HG02571 (cell line): ENCODE results near the gene FOXJ3.

Source experiments
- ATAC-seq: cut with Tn5 transposase; IDR thresholded peaks from one replicate; pipeline ENCODE4 v1.9.1; 2021; ENCODE audit warnings: mild to moderate bottlenecking, moderate library complexity; ENCODE audit not compliant: unreplicated experiment

Gene FOXJ3

DNA sequence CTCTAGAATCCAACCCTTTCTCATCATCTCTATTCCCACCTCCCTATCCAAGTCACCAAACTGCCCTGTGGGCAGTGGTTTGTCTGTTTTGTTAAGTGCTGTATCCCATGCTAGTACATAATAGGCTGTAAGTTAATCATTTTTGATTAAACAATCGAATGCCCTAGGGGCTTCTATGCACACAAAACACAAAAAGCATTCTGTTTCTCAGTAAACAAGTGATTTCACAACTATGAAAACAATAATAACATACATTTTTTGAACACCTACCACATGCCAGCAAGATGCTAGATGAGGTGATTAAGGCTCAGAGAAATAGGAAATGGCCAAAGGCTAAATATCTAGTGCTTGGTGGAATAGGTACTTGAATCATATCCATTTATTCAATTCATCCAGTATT, 186.9 kb downstream of the FOXJ3 start:
- no peak for ATAC-seq

DNA sequence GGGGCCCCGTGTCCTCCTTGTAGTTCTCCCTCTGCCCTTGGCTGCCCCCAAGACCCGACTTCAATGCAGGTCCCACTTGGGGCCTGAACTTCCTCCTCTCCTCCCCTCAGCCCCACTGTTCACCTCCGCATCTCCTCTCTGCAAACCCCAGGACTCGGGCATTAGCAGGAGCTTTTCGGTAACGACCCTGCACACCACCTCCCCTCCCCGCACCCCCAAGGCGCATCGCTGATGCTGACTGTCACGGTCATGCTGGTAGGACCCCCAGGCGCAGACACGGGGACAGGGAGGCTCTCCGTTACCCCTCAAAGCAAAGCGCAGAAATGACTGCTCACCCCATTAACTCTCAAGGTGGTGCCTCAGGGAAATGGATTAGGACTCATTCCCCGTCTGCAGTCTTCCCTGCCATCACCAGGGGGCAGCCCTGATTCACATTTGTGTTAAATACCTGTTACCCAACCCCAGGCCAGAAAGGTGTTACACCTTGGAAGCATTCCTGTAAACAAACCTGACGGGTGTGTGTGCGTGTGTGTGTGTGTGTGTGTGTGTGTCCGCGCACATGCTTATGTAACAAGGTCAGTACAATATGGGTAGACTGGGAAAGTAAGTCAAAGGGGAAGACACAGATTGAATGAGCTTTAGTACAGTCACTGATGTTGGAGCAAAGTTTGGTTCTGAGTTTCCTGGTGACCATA, 188.3 kb downstream of the FOXJ3 start:
- ATAC-seq: no peak

DNA sequence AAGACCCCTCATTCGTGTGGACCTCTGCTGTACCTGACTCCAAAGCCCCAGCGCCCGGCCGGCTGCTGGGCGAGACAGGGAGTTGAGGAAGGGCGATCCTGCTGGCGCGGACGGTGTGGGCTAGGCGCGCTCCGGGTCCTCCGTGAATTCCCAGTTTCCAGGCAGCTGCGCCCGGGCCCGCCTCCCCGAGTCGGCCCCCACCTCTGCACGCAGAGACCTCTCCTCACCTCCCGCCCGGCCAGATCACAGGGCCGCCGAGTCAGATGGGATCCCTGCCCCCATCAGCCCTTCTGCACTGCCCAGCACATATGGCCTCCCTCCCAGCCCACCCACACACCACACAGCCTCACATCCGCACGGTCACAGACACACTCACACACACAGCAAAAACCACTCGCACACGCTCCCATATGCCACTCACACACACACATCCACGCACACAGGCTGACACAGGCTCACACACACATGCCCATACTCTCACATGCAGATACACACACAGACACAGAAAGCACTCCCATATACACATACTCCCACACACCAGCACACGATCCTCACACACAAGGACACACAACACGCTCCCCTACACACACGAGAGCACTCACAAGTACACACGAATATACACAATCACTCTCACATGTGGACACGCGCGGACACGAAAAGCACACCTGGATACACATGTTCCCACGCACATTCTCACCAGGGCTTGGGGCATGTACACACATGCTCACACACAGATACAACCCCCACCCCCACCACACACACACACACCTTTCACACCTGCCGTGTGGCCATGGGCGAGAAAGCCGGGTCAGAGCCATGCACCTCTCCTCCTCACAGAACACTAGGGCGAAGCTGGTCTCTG, 189.0 kb downstream of the FOXJ3 start:
- no peak for ATAC-seq

DNA sequence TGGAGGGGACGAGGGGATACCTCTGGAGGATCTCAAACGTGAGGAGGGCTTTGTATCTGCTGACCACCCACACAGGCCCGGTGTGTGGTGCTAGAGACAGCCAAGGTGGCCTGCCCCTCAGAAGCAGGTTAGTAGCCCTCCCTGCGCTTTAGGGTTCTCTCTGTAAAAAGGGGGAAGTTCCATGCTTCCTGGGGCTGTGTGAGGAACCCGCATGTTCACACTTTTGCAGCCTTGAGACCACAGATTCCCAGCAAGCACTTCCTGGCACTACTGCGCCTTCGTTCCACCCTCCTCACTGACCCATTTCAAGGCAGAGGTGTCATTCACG, 189.7 kb downstream of the FOXJ3 start:
- ATAC-seq: no peak

GRCh38 chr1:42144711-42145388, 190.2 kb downstream of the FOXJ3 start:
- no peak for ATAC-seq

- no peak for ATAC-seq
Measured at GRCh38 chr1:42143896-42144710, 190.9 kb downstream of the FOXJ3 start.

GRCh38 chr1:42142894-42143675, 191.9 kb downstream of the FOXJ3 start:
- no peak for ATAC-seq

GRCh38 chr1:42141978-42142377, 193.1 kb downstream of the FOXJ3 start:
- ATAC-seq: no peak

DNA sequence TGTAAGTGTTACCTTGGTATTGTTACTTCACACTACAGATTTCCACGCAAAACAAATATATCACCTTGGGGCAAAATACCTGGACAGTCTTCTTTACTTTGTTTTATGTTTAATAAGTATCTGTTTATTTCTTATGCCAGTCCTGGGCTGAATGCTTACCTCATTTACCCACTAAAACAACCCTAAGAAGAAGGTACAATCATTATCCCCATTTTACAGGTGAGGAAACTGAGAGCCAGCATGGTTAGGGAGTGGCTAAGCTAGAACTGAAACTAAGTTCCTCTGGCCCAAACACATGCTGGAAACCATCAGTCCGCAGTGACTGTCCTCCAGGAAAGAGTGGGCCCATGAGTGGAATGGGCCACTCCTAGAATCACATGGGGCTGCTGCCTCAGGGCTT, 194.8 kb downstream of the FOXJ3 start:
- ATAC-seq: no peak

DNA sequence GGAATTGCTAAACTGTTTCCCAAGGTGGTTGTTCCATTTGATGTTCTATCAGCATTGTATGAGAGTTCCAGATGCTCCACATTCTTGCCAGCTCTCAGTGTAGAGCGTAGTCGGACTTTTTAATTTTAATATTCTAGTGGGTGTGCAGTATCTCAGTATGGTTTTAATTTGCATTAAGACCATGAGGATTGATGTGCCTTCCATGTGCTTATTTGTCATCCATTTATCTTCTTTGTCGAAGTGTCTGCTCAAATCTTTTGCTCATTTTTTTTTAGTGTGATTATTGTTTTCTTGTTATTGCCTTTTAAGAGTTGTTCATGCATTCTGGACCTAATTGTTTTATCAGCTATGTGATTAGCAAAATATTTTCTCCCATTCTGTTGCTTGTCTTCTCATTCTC, 195.6 kb downstream of the FOXJ3 start:
- ATAC-seq: no peak

DNA sequence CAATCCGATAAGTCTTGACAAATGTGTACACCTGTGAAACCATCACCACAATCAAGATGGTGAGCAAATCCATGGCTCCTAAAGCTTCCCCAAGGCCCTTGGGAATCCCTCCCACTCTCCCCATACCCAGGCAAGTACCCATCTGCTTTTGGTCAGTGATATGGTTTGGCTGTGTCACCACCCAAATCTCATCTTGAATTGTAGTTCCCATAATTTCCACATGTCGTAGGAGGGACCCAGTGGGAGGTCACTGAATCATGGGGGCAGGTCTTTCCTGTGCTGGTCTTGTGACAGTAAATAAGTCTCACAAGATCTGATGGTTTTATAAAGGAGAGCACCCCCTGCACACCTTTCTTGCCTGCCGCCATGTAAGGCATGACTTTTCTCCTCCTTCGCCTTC, 196.4 kb downstream of the FOXJ3 start:
- no peak for ATAC-seq

GRCh38 chr1:42137766-42138165, 197.3 kb downstream of the FOXJ3 start:
- ATAC-seq: no peak

GRCh38 chr1:42136466-42136865, 198.6 kb downstream of the FOXJ3 start:
- ATAC-seq: no peak

DNA sequence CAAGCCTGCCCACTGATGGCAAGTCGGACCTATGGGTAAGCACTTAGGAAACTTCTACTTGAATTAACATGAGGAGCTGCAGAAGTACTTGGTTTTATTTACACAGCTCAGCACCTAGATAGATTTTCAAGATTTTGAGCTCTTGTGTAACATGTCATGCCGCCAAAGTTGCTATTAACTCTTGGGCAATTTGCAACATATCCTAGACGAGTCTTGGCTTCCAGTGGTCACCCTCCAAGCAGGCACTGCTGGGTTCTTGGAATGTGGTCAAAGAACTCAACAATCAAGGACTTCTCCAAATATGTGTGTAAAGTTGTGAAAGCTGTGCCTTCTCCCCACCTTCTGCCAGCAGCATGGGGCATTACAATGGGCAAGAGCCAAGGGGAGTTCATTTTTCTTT, 199.6 kb downstream of the FOXJ3 start:
- no peak for ATAC-seq

DNA sequence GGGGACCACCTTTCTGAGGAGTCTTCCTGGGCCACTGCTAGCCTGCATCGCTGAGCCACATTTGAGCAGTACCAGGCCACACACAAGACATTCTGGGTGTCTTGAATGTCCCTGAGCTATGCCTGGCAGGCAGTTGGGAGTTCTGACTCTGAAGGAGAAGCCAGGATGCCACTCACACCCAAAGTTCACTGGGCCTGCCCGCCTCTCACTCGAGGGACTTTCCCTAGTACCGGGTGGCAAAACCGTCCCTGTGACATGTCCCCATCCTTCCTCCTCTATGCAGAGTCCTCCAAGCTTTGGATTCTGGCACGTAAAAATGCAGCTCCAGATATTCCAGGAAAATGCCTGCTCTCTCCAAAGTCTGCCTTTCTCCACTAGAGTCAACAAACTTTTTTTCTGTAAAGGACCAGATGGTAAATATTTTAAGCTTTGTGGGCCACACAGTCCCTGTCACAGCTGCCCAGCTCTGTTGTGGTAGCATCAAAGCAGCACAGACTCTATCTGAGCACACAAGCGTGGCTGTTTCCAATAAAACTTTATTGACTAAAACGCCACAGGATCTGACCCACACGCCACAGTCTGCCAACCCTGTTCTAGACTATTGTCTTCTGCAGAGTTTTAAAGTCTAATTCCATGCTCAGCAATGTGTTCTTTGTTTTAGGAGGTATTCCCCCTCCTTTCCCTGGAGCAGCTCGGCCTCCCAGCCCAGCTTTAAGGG, 201.1 kb downstream of the FOXJ3 start:
- ATAC-seq: no peak

GRCh38 chr1:42133390-42133789, 201.6 kb downstream of the FOXJ3 start:
- ATAC-seq: no peak

GRCh38 chr1:42130061-42130660, 204.9 kb downstream of the FOXJ3 start:
- no peak for ATAC-seq

GRCh38 chr1:42128964-42129363, 206.1 kb downstream of the FOXJ3 start:
- ATAC-seq: no peak

DNA sequence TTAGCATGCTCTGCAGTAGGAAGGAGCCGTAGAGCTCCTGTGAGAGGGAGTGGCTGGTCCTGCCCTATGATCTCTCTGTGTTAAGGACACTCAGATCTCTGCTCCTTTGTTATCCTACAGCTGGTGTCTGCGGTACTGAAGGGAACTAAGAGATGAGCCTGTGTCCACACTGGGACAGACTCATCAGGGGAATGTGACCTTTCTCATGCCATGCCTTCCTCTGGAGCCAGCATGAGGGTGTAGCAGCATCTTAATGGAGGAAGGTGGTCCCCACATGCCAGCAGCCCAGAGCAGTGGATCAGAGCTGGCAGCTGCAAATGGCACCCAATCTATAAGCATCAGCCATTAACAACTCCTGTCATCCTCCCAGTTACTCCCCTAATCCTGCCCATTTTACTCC, 206.5 kb downstream of the FOXJ3 start:
- ATAC-seq: no peak
